HEK293T (cell line): ENCODE data around the gene KCNJ16.

Source experiments
- BHLHE40 ChIP-seq: fragments of 450-650 bp; IDR thresholded peaks from 2 replicates; pipeline ENCODE4 v1.6.1; 2016; ENCODE audit warnings: mild to moderate bottlenecking, moderate library complexity, borderline replicate concordance
- ELF4 ChIP-seq: fragments of 450-650 bp; IDR thresholded peaks from 2 replicates; pipeline ENCODE4 v1.6.1; 2017; ENCODE audit warnings: antibody characterized with exemption
- FOXM1 ChIP-seq: fragments of 450-650 bp; IDR thresholded peaks from 2 replicates; pipeline ENCODE4 v1.6.1; 2017; ENCODE audit warnings: mild to moderate bottlenecking, borderline replicate concordance
- HDGF ChIP-seq: fragments of 450-650 bp; IDR thresholded peaks from 2 replicates; pipeline ENCODE4 v1.6.1; 2017; ENCODE audit warnings: antibody characterized with exemption, borderline replicate concordance
- L3MBTL2 ChIP-seq: fragments of 450-650 bp; conservative IDR thresholded peaks from 2 replicates; pipeline ENCODE4 v1.6.1; 2016; ENCODE audit warnings: mild to moderate bottlenecking
- NFRKB ChIP-seq: fragments of 450-650 bp; IDR thresholded peaks from 2 replicates; pipeline ENCODE4 v1.6.1; 2016; ENCODE audit warnings: mild to moderate bottlenecking, moderate library complexity
- SP1 ChIP-seq: fragments of 450-650 bp; IDR thresholded peaks from 2 replicates; pipeline ENCODE4 v1.6.1; 2017
- ZNF384 ChIP-seq: fragments of 450-650 bp; IDR thresholded peaks from 2 replicates; pipeline ENCODE4 v1.6.1; 2016

GRCh38 chr17:70099884-70100283, 24.9 kb downstream of the KCNJ16 start:
- TF ChIP-seq HDGF = no peak
- TF ChIP-seq SP1 = no peak
- TF ChIP-seq NFRKB = no peak
- no peak for TF ChIP-seq ELF4
- no peak for TF ChIP-seq FOXM1
- no peak for TF ChIP-seq BHLHE40
- TF ChIP-seq ZNF384 = no peak
- no peak for TF ChIP-seq L3MBTL2
